Keratinocyte (primary cell): ENCODE measurements around the gene OGA. TPM values are rescaled to one million over a fixed set of nuclear protein-coding genes. Genes with fewer than 3 reads are reported as not detected.
A peak's percentile ranks its signal among the peaks of the same experiment; 100 is the strongest.

Experiments used
- DNase-seq: peaks from one replicate; pipeline ENCODE4 v3.0.0-alpha.2; 2011; ENCODE audit warnings: low read depth, missing footprints, low spot score
- FAIRE-seq: peaks from 2 replicates; lab custom pipeline; 2011; peaks lifted over from hg19 to GRCh38; lab: Jason Lieb, UNC
- H2AFZ ChIP-seq: 2 replicates; pipeline ENCODE4 v1.6.0; 2012; ENCODE audit warnings: low read length, control low read depth, inconsistent platforms; ENCODE audit not compliant: control insufficient read depth
- H3K27ac ChIP-seq: 2 replicates; pipeline ENCODE4 v1.5.1; 2011; ENCODE audit warnings: low read length; ENCODE audit not compliant: control insufficient read depth, insufficient read depth
- H3K27me3 ChIP-seq: 3 replicates; pipeline ENCODE4 v1.6.0; 2011; ENCODE audit warnings: low read length; ENCODE audit not compliant: control insufficient read depth, insufficient read depth; ENCODE audit errors: extremely low read depth
- H3K36me3 ChIP-seq, 2 experiments: 2 replicates in 1 of 2; 3 replicates in 1 of 2; pipeline ENCODE4 v1.5.1; 2011; ENCODE audit warnings: low read length in 2 of 2, mild to moderate bottlenecking in 1 of 2; ENCODE audit not compliant: control insufficient read depth in 2 of 2, insufficient read depth in 2 of 2; ENCODE audit errors: extremely low read depth in 1 of 2
- H3K4me1 ChIP-seq: 3 replicates; pipeline ENCODE4 v1.5.1; 2011; ENCODE audit warnings: low read length; ENCODE audit not compliant: control insufficient read depth, insufficient read depth; ENCODE audit errors: extremely low read depth
- H3K4me2 ChIP-seq: 3 replicates; pipeline ENCODE4 v1.6.0; 2011; ENCODE audit warnings: low read depth, low read length; ENCODE audit not compliant: control insufficient read depth, insufficient read depth; ENCODE audit errors: extremely low read depth
- H3K4me3 ChIP-seq, 3 experiments: fragments of 200-600 bp in 1 of 3; sonication (generic) in 1 of 3; 2 replicates in 2 of 3; 3 replicates in 1 of 3; pipeline ENCODE4 v1.5.1; 2011 to 2016; ENCODE audit warnings: low read length in 3 of 3, mild to moderate bottlenecking in 3 of 3, control low read depth in 2 of 3, inconsistent platforms in 1 of 3, low read depth in 1 of 3, mixed read lengths in 1 of 3, mixed run types in 1 of 3, moderate library complexity in 1 of 3; ENCODE audit not compliant: control insufficient read depth in 2 of 3, insufficient read depth in 2 of 3; ENCODE audit errors: extremely low read depth in 1 of 3
- H3K79me2 ChIP-seq: 2 replicates; pipeline ENCODE4 v1.6.0; 2012; ENCODE audit warnings: low read length; ENCODE audit not compliant: control insufficient read depth, insufficient read depth
- H3K9ac ChIP-seq: 3 replicates; pipeline ENCODE4 v1.6.0; 2011; ENCODE audit warnings: low read length; ENCODE audit not compliant: control insufficient read depth, insufficient read depth; ENCODE audit errors: extremely low read depth
- H3K9me1 ChIP-seq: 3 replicates; pipeline ENCODE4 v1.6.0; 2011; ENCODE audit warnings: low read length; ENCODE audit not compliant: control insufficient read depth, insufficient read depth; ENCODE audit errors: extremely low read depth
- H3K9me3 ChIP-seq: 2 replicates; pipeline ENCODE4 v1.5.1; 2012; ENCODE audit warnings: low read depth, low read length; ENCODE audit not compliant: control insufficient read depth
- H4K20me1 ChIP-seq: 3 replicates; pipeline ENCODE4 v1.6.0; 2011; ENCODE audit warnings: low read length; ENCODE audit not compliant: control insufficient read depth, insufficient read depth; ENCODE audit errors: extremely low read depth
- CTCF ChIP-seq, 3 experiments: IDR thresholded peaks in 1 of 3; conservative IDR thresholded peaks in 1 of 3; optimal IDR thresholded peaks in 1 of 3; 2 replicates in 2 of 3; 3 replicates in 1 of 3; pipeline versions ENCODE3 to v1.5.1; 2011; ENCODE audit warnings: low read length in 3 of 3, mild to moderate bottlenecking in 3 of 3, moderate library complexity in 2 of 3, control low read depth in 1 of 3, inconsistent platforms in 1 of 3; ENCODE audit not compliant: insufficient read depth in 2 of 3; ENCODE audit errors: extremely low read depth in 1 of 3
- EZH2 ChIP-seq: IDR thresholded peaks from one replicate; pipeline ENCODE4 v1.6.1; 2012; ENCODE audit warnings: inconsistent platforms, mild to moderate bottlenecking, low read length, moderate library complexity
- dilution Hi-C: fragments of 300-500 bp; cut with MboI; formaldehyde crosslinking; loops from one replicate; pipeline ENCODE4 v1.7.0; 2020; ENCODE audit warnings: low sequenced_read_pairs; ENCODE audit not compliant: extremely low pct_ligation_motif_present
- polyA plus RNA-seq, 5 experiments: library from polyadenylated mRNA; depleted of rRNA in 3 of 5; stranded (reverse) in 3 of 5; stranded (forward) in 1 of 5; unstranded in 1 of 5; fragments of >200 nt; gene quantifications; 1 replicate in 1 of 5; 2 replicates in 3 of 5; 3 replicates in 1 of 5; pipeline versions ENCODE4 v1.2.1 to v1.2.3, GENCODE V29; 2011 to 2012; ENCODE audit warnings: missing spikeins in 2 of 5, low read depth in 1 of 5, low replicate concordance in 1 of 5

OGA gene
- polyA plus RNA-seq, 1 donor (not counting 4 experiments of a cell fraction or from before 2014, with no cell fraction given): 104 TPM

- no peak overlapping the region for H3K27ac ChIP-seq
- peaks cover 10% of the 10 kb centered on the region in 2 experiments for H3K36me3 ChIP-seq
- no peak for TF ChIP-seq CTCF (optimal IDR thresholded peaks at IDR 0.05 in 1 of 3, IDR thresholded peaks at IDR 0.05 in 1 of 3, conservative IDR thresholded peaks at IDR 0.05 in 1 of 3; ENCODE audit: extremely low read depth in 1 of 3, insufficient read depth in 2 of 3, low read length in 3 of 3)
- TF ChIP-seq EZH2: no peak
- H4K20me1 ChIP-seq: peaks cover 18% of the 10 kb centered on the region
- H3K79me2 ChIP-seq: peaks cover 11% of the 10 kb centered on the region
- no peaks in the 10 kb centered on the region for H3K9me3 ChIP-seq
- dilution Hi-C loops: no loop called here
- no peak overlapping the region for H3K9ac ChIP-seq
- peaks cover 51% of the 10 kb centered on the region for H3K4me1 ChIP-seq
- peak overlapping the region in 1 of 3 experiments; percentile 43 for H3K4me3 ChIP-seq
- no peak for DNase-seq
- peak overlapping the region; percentile 78 for H3K4me2 ChIP-seq
- peaks cover 26% of the 10 kb centered on the region for H3K27me3 ChIP-seq
- no peaks in the 10 kb centered on the region for H3K9me1 ChIP-seq
- no peak for FAIRE-seq
- no peak overlapping the region for H2AFZ ChIP-seq
These were observed 37.9 kb downstream of the OGA start for GRCh38 chr10:101780187-101780817.

GRCh38 chr10:101779544-101780186, 38.6 kb downstream of the OGA start:
- H3K27ac ChIP-seq: no peak overlapping the region
- dilution Hi-C loops: no loop called here
- peak overlapping the region in 2 of 3 experiments; percentile 29 to 56 for H3K4me3 ChIP-seq
- no peak for DNase-seq
- H2AFZ ChIP-seq: peak overlapping the region; percentile 40
- peaks cover 51% of the 10 kb centered on the region for H3K4me1 ChIP-seq
- H3K9me1 ChIP-seq: no peaks in the 10 kb centered on the region
- H3K79me2 ChIP-seq: peaks cover 11% of the 10 kb centered on the region
- no peak overlapping the region for H3K9ac ChIP-seq
- H3K27me3 ChIP-seq: peaks cover 32% of the 10 kb centered on the region
- peak; percentile 60 to 96 (median 87) for TF ChIP-seq CTCF (optimal IDR thresholded peaks at IDR 0.05 in 1 of 3, IDR thresholded peaks at IDR 0.05 in 1 of 3, conservative IDR thresholded peaks at IDR 0.05 in 1 of 3; ENCODE audit: extremely low read depth in 1 of 3, insufficient read depth in 2 of 3, low read length in 3 of 3)
- no peak for TF ChIP-seq EZH2
- peaks cover 10% of the 10 kb centered on the region in 2 experiments for H3K36me3 ChIP-seq
- peak overlapping the region; percentile 78 for H3K4me2 ChIP-seq
- peaks cover 18% of the 10 kb centered on the region for H4K20me1 ChIP-seq
- no peak for FAIRE-seq
- no peaks in the 10 kb centered on the region for H3K9me3 ChIP-seq
